Measurements from ENCODE around the gene MTERF2.
"Not testable (repeated sequence)": the region's sequence is repeated elsewhere in the genome, so short reads cannot be mapped to it uniquely, and the experiment has no call there.

MTERF2 gene

GRCh38 chr12:107029081-107029480 is 42.1 kb upstream of the MTERF2 start:
- no peak for DNase-seq (ENCODE audit: low spot score)
- TF ChIP-seq CTCF (IDR thresholded peaks at IDR 0.05; ENCODE audit: borderline replicate concordance, control extremely low read depth, extremely low read depth, insufficient read depth, missing control alignments): no peak
- in situ Hi-C loops (cut with MboI; ENCODE audit: low sequenced_read_pairs, unreplicated experiment): no loop called here

GRCh38 chr12:107027636-107028053 is 40.7 kb upstream of the MTERF2 start:
- no peak for TF ChIP-seq CTCF (IDR thresholded peaks at IDR 0.05; ENCODE audit: borderline replicate concordance, control extremely low read depth, extremely low read depth, insufficient read depth, missing control alignments)
- in situ Hi-C loops (cut with MboI; ENCODE audit: low sequenced_read_pairs, unreplicated experiment): no loop called here
- DNase-seq (ENCODE audit: low spot score): no peak

GRCh38 chr12:107026806-107027635 is 40.1 kb upstream of the MTERF2 start:
- DNase-seq (ENCODE audit: low spot score): no peak
- in situ Hi-C loops (cut with MboI; ENCODE audit: low sequenced_read_pairs, unreplicated experiment): no loop called here
- TF ChIP-seq CTCF (IDR thresholded peaks at IDR 0.05; ENCODE audit: borderline replicate concordance, control extremely low read depth, extremely low read depth, insufficient read depth, missing control alignments): no peak

GRCh38 chr12:107026356-107026755 is 39.4 kb upstream of the MTERF2 start:
- in situ Hi-C loops (cut with MboI; ENCODE audit: low sequenced_read_pairs, unreplicated experiment); DNase-seq (ENCODE audit: low spot score): not testable (repeated sequence)

- TF ChIP-seq CTCF (IDR thresholded peaks at IDR 0.05; ENCODE audit: borderline replicate concordance, control extremely low read depth, extremely low read depth, insufficient read depth, missing control alignments): no peak
- in situ Hi-C loops (cut with MboI; ENCODE audit: low sequenced_read_pairs, unreplicated experiment): no loop called here
Observed at GRCh38 chr12:107025671-107026070, 38.7 kb upstream of the MTERF2 start.

GRCh38 chr12:107019546-107019945 is 32.6 kb upstream of the MTERF2 start:
- DNase-seq (ENCODE audit: low spot score): no peak
- in situ Hi-C loops (cut with MboI; ENCODE audit: low sequenced_read_pairs, unreplicated experiment): no loop called here
- no peak for TF ChIP-seq CTCF (IDR thresholded peaks at IDR 0.05; ENCODE audit: borderline replicate concordance, control extremely low read depth, extremely low read depth, insufficient read depth, missing control alignments)

More at GRCh38 chr12:107025671-107026070, 38.7 kb upstream of the MTERF2 start:
- DNase-seq (ENCODE audit: low spot score): no peak

- in situ Hi-C loops (cut with MboI; ENCODE audit: low sequenced_read_pairs, unreplicated experiment): no loop called here
- DNase-seq (ENCODE audit: low spot score): no peak
- no peak for TF ChIP-seq CTCF (IDR thresholded peaks at IDR 0.05; ENCODE audit: borderline replicate concordance, control extremely low read depth, extremely low read depth, insufficient read depth, missing control alignments)
Observed at GRCh38 chr12:107017042-107017441, 30.1 kb upstream of the MTERF2 start.

Measured in GM13976 (cell line).